Neuronal stem cell (in vitro differentiated cells): ENCODE measurements around the gene HELLS.

ENCODE experiments used
- DNase-seq: peaks from one replicate; pipeline ENCODE4 v3.0.0-alpha.2; 2013; ENCODE audit warnings: low spot score
- H2AFZ ChIP-seq: one replicate; pipeline ENCODE4 v1.6.1; 2013; ENCODE audit warnings: mild to moderate bottlenecking, low read length, inconsistent platforms
- H2AK5ac ChIP-seq: 2 replicates; pipeline ENCODE4 v1.6.1; 2013; ENCODE audit warnings: low read depth, mild to moderate bottlenecking, inconsistent platforms, low read length, moderate library complexity, mixed read lengths
- H2BK120ac ChIP-seq: 2 replicates; pipeline ENCODE4 v1.6.1; 2013; ENCODE audit warnings: low read depth, mild to moderate bottlenecking, inconsistent platforms, low read length, moderate library complexity, mixed read lengths
- H2BK12ac ChIP-seq: one replicate; pipeline ENCODE4 v1.6.1; 2013; ENCODE audit warnings: low read length, inconsistent platforms
- H2BK15ac ChIP-seq: 2 replicates; pipeline ENCODE4 v1.6.1; 2013; ENCODE audit warnings: mild to moderate bottlenecking, low read length, inconsistent platforms, mixed read lengths
- H2BK5ac ChIP-seq: one replicate; pipeline ENCODE4 v1.6.1; 2013; ENCODE audit warnings: inconsistent platforms, mild to moderate bottlenecking, low read length, moderate library complexity
- H3K14ac ChIP-seq: one replicate; pipeline ENCODE4 v1.6.1; 2013; ENCODE audit warnings: low read length, inconsistent platforms
- H3K18ac ChIP-seq: 2 replicates; pipeline ENCODE4 v1.6.1; 2013; ENCODE audit warnings: low read length, inconsistent platforms
- H3K23ac ChIP-seq: 2 replicates; pipeline ENCODE4 v1.6.1; 2013; ENCODE audit warnings: low read depth, mild to moderate bottlenecking, mixed read lengths, low read length, inconsistent platforms; ENCODE audit not compliant: poor library complexity
- H3K27ac ChIP-seq: replicated peaks from 3 replicates; pipeline ENCODE4 v1.5.1; 2013; ENCODE audit warnings: low read length, inconsistent platforms
- H3K27me3 ChIP-seq, 3 experiments: 2 replicates each; pipeline ENCODE4 v1.6.1; 2013; ENCODE audit warnings: low read length in 3 of 3, mild to moderate bottlenecking in 2 of 3, inconsistent platforms in 1 of 3, low read depth in 1 of 3, mixed read lengths in 1 of 3, moderate library complexity in 1 of 3; ENCODE audit not compliant: control insufficient read depth in 3 of 3, insufficient read depth in 3 of 3
- H3K36me3 ChIP-seq, 2 donors: replicated peaks in 1 of 2; 2 replicates each; pipeline ENCODE4 v1.6.1; 2013; ENCODE audit warnings: low read length in 2 of 2; ENCODE audit not compliant: control insufficient read depth in 2 of 2, insufficient read depth in 2 of 2
- H3K4ac ChIP-seq: 2 replicates; pipeline ENCODE4 v1.6.1; 2013; ENCODE audit warnings: inconsistent platforms, mild to moderate bottlenecking, low read length, moderate library complexity
- H3K4me1 ChIP-seq, 2 donors: 1 replicate in 1 of 2; 2 replicates in 1 of 2; pipeline ENCODE4 v1.6.1; 2013; ENCODE audit warnings: low read length in 2 of 2, low read depth in 1 of 2; ENCODE audit not compliant: control insufficient read depth in 2 of 2, insufficient read depth in 1 of 2
- H3K4me2 ChIP-seq: one replicate; pipeline ENCODE4 v1.6.1; 2013; ENCODE audit warnings: mild to moderate bottlenecking, low read length, inconsistent platforms; ENCODE audit not compliant: insufficient read depth, poor library complexity, severe bottlenecking
- H3K4me3 ChIP-seq, 2 donors: 2 replicates each; pipeline ENCODE4 v1.5.1; 2013; ENCODE audit warnings: low read length in 2 of 2, mild to moderate bottlenecking in 2 of 2, inconsistent platforms in 1 of 2, moderate library complexity in 1 of 2
- H3K79me1 ChIP-seq: one replicate; pipeline ENCODE4 v1.6.1; 2013; ENCODE audit warnings: low read depth, mild to moderate bottlenecking, inconsistent platforms, low read length, moderate library complexity
- H3K9ac ChIP-seq: one replicate; pipeline ENCODE4 v1.6.1; 2013; ENCODE audit warnings: mild to moderate bottlenecking, low read depth, low read length, inconsistent platforms; ENCODE audit not compliant: poor library complexity
- H3K9me3 ChIP-seq, 2 donors: replicated peaks in 1 of 2; 2 replicates each; pipeline versions ENCODE3 to v1.6.1; 2013; ENCODE audit warnings: low read length in 2 of 2, mild to moderate bottlenecking in 2 of 2, inconsistent platforms in 1 of 2, low read depth in 1 of 2, mixed read lengths in 1 of 2, moderate library complexity in 1 of 2; ENCODE audit not compliant: control insufficient read depth in 2 of 2, insufficient read depth in 1 of 2
- H4K8ac ChIP-seq: one replicate; pipeline ENCODE4 v1.6.1; 2013; ENCODE audit warnings: low read depth, mild to moderate bottlenecking, inconsistent platforms, low read length, moderate library complexity
- H4K91ac ChIP-seq: one replicate; pipeline ENCODE4 v1.6.1; 2013; ENCODE audit warnings: low read length, low read depth, mild to moderate bottlenecking, inconsistent platforms; ENCODE audit not compliant: poor library complexity
- WGBS, 2 donors: extraction: QIAGEN DNeasy Blood & Tissue Kit; methylation state at CpG; one replicate each; pipeline ENCODE4 v1.1.7; 2013; ENCODE audit warnings: missing lambda C conversion rate in 2 of 2, mixed read lengths in 1 of 2; ENCODE audit not compliant: insufficient read length in 2 of 2, insufficient replicate concordance in 1 of 2; ENCODE audit errors: extremely low coverage in 2 of 2; 5-methylcytosine and 5-hydroxymethylcytosine counted together

HELLS gene

DNA sequence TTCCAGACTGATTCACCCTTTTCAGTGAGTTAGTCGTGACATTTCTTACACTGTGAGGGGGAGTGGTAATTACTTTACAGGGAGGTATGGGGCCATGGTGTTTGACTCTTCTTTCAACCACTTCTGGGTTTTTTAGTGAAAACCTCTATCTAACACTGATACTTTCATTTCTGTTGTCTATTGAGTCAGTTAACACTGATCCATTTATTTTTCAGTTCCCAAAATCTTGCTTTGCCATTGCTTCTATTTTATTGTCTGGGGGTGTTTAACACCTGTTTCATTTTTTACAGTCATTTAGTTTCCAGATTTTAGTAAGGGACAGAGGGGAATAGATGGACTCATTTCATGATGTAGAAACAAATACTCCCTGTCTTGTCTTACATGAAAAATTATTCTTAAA, 61.5 kb downstream of the HELLS start:
- no peak overlapping the region for H3K27ac ChIP-seq
- no peak overlapping the region for H3K4me3 ChIP-seq
- no peak overlapping the region for H3K18ac ChIP-seq
- H3K79me1 ChIP-seq: no peaks in the 10 kb centered on the region
- no peaks in the 10 kb centered on the region for H3K4me1 ChIP-seq
- no peaks in the 10 kb centered on the region for H3K27me3 ChIP-seq
- H3K4ac ChIP-seq: no peak overlapping the region
- WGBS, 2 donors: no CpG with 5 or more reads among the region's 1 CpG
- H3K36me3 ChIP-seq: peaks cover 11 to 99% of the 10 kb centered on the region in 2 donors
- DNase-seq: no peak
- H4K91ac ChIP-seq: no peak overlapping the region
- no peak overlapping the region for H2AK5ac ChIP-seq
- H3K14ac ChIP-seq: no peak overlapping the region
- H2BK5ac ChIP-seq: no peak overlapping the region
- H3K4me2 ChIP-seq: no peak overlapping the region
- H3K9me3 ChIP-seq: peaks cover 0 to 1% of the 10 kb centered on the region in 2 donors
- no peak overlapping the region for H4K8ac ChIP-seq
- no peak overlapping the region for H2BK120ac ChIP-seq
- H2AFZ ChIP-seq: no peak overlapping the region
- H2BK12ac ChIP-seq: no peak overlapping the region
- no peak overlapping the region for H2BK15ac ChIP-seq
- H3K9ac ChIP-seq: no peak overlapping the region
- H3K23ac ChIP-seq: no peak overlapping the region

GRCh38 chr10:94608559-94608958, 63.0 kb downstream of the HELLS start:
- Histone ChIP-seq H3K9me3 (peaks cover 0 to 1% of the 10 kb centered on the region in 2 donors), H3K27me3 (no peaks in the 10 kb centered on the region), H3K14ac (no peak overlapping the region), H3K36me3 (peaks cover 8 to 94% of the 10 kb centered on the region in 2 donors), H2BK120ac (no peak overlapping the region), H2AK5ac (no peak overlapping the region), H3K9ac (no peak overlapping the region), H3K4me1 (no peaks in the 10 kb centered on the region), H3K79me1 (no peaks in the 10 kb centered on the region), H3K4me2 (no peak overlapping the region), H3K18ac (no peak overlapping the region), H4K91ac (no peak overlapping the region), H2BK5ac (no peak overlapping the region), H3K23ac (no peak overlapping the region), H4K8ac (no peak overlapping the region), H2BK12ac (no peak overlapping the region), H2AFZ (no peak overlapping the region), H2BK15ac (no peak overlapping the region), H3K4ac (no peak overlapping the region), H3K27ac (no peak overlapping the region), H3K4me3 (no peak overlapping the region)
- no CpG with 5 or more reads among the region's 4 CpGs for WGBS, 2 donors
- no peak for DNase-seq

DNA sequence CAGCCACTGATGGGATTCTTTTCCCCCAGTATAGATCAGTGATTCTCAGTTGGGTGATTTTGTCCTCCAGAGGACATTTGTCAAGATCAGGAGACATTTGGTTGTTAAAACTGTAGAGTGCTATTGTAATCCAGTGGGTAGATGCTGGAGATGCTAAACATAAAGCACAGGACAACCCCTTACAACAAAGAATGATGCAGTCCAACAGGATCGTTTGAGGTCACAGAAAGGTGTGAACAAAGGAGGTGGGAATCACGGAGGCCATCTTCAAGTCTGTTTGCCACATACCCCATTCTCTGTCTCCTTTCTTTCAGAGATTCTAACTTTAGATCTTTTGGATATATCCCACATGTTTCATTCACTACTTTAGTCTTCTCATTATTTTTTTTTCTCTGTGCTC, 69.0 kb downstream of the HELLS start:
- peaks cover 7 to 40% of the 10 kb centered on the region in 2 donors for H3K36me3 ChIP-seq
- no peaks in the 10 kb centered on the region for H3K4me1 ChIP-seq
- no peaks in the 10 kb centered on the region for H3K79me1 ChIP-seq
- no peak overlapping the region for H3K27ac ChIP-seq
- no peak overlapping the region for H4K91ac ChIP-seq
- H4K8ac ChIP-seq: no peak overlapping the region
- no peak overlapping the region for H2AFZ ChIP-seq
- no peak overlapping the region for H3K4me2 ChIP-seq
- no peak for DNase-seq
- H3K4ac ChIP-seq: no peak overlapping the region
- H3K4me3 ChIP-seq: no peak overlapping the region
- H3K9me3 ChIP-seq: peaks cover 0 to under 1% of the 10 kb centered on the region in 2 donors
- H2BK120ac ChIP-seq: no peak overlapping the region
- no peak overlapping the region for H2AK5ac ChIP-seq
- no peak overlapping the region for H3K9ac ChIP-seq
- no peak overlapping the region for H3K18ac ChIP-seq
- H3K14ac ChIP-seq: no peak overlapping the region
- no peak overlapping the region for H3K23ac ChIP-seq
- no peak overlapping the region for H2BK15ac ChIP-seq
- H2BK12ac ChIP-seq: no peak overlapping the region
- WGBS, 2 donors: no CpG with 5 or more reads among the region's 2 CpGs
- H3K27me3 ChIP-seq: no peaks in the 10 kb centered on the region
- no peak overlapping the region for H2BK5ac ChIP-seq

GRCh38 chr10:94617389-94617944, 71.9 kb downstream of the HELLS start:
- H3K36me3 ChIP-seq: peaks cover 0 to 11% of the 10 kb centered on the region in 2 donors

More at GRCh38 chr10:94617389-94617944, 71.9 kb downstream of the HELLS start:
- Histone ChIP-seq H3K4me1 (no peaks in the 10 kb centered on the region), H3K18ac (no peak overlapping the region), H3K27ac (no peak overlapping the region), H3K9me3 (no peaks in the 10 kb centered on the region), H3K27me3 (no peaks in the 10 kb centered on the region), H2BK12ac (no peak overlapping the region), H3K23ac (no peak overlapping the region), H2AFZ (no peak overlapping the region), H2AK5ac (no peak overlapping the region), H2BK5ac (no peak overlapping the region), H4K8ac (no peak overlapping the region), H3K79me1 (no peaks in the 10 kb centered on the region), H3K14ac (no peak overlapping the region), H3K4ac (no peak overlapping the region), H3K4me3 (no peak overlapping the region), H2BK15ac (no peak overlapping the region), H3K4me2 (no peak overlapping the region), H2BK120ac (no peak overlapping the region), H3K9ac (no peak overlapping the region), H4K91ac (no peak overlapping the region)
- no CpG with 5 or more reads among the region's 5 CpGs for WGBS, 2 donors
- no peak for DNase-seq
